Measurements from ENCODE around the gene PSMC4. TPM values are rescaled to one million over a fixed set of nuclear protein-coding genes. Genes with fewer than 3 reads are reported as not detected.

Gene PSMC4
- total RNA-seq, 1 donor: 99.5 TPM

- H2AFZ ChIP-seq (ENCODE audit: low read length): no peak overlapping the region
- no peak for TF ChIP-seq CTCF (IDR thresholded peaks at IDR 0.05; ENCODE audit: extremely low read depth, low read depth, low read length)
- no peak overlapping the region for H3K27ac ChIP-seq (ENCODE audit: low read depth, low read length)
- H3K4me1 ChIP-seq (ENCODE audit: insufficient read depth, low read length): no peaks in the 10 kb centered on the region
- no peaks in the 10 kb centered on the region for H3K79me2 ChIP-seq (ENCODE audit: insufficient read depth, low read length)
- H3K4me2 ChIP-seq (ENCODE audit: insufficient read depth, low read length): no peak overlapping the region
- peaks cover 25% of the 10 kb centered on the region for H3K9me3 ChIP-seq (ENCODE audit: low read depth, low read length)
- no peak for DNase-seq (ENCODE audit: insufficient read length, low spot score, missing footprints)
- H3K27me3 ChIP-seq (ENCODE audit: insufficient read depth, low read length): no peaks in the 10 kb centered on the region
- no peak overlapping the region for H3K4me3 ChIP-seq (ENCODE audit: insufficient read depth, low read length)
- no peaks in the 10 kb centered on the region for H4K20me1 ChIP-seq (ENCODE audit: insufficient read depth, low read length)
- H3K36me3 ChIP-seq (ENCODE audit: insufficient read depth, low read length): peaks cover 27% of the 10 kb centered on the region
Measured at GRCh38 chr19:40013991-40014390, 43.0 kb downstream of the PSMC4 start.

GRCh38 chr19:40023969-40024368, 53.0 kb downstream of the PSMC4 start:
- no peaks in the 10 kb centered on the region for H3K27me3 ChIP-seq (ENCODE audit: insufficient read depth, low read length)
- H3K36me3 ChIP-seq (ENCODE audit: insufficient read depth, low read length): no peaks in the 10 kb centered on the region
- TF ChIP-seq CTCF (IDR thresholded peaks at IDR 0.05; ENCODE audit: extremely low read depth, low read depth, low read length): no peak
- H3K79me2 ChIP-seq (ENCODE audit: insufficient read depth, low read length): no peaks in the 10 kb centered on the region
- no peak overlapping the region for H2AFZ ChIP-seq (ENCODE audit: low read length)
- H3K4me3 ChIP-seq (ENCODE audit: insufficient read depth, low read length): no peak overlapping the region
- no peaks in the 10 kb centered on the region for H4K20me1 ChIP-seq (ENCODE audit: insufficient read depth, low read length)
- no peak overlapping the region for H3K4me2 ChIP-seq (ENCODE audit: insufficient read depth, low read length)
- H3K9me3 ChIP-seq (ENCODE audit: low read depth, low read length): peaks cover 26% of the 10 kb centered on the region
- no peak overlapping the region for H3K27ac ChIP-seq (ENCODE audit: low read depth, low read length)
- H3K4me1 ChIP-seq (ENCODE audit: insufficient read depth, low read length): no peaks in the 10 kb centered on the region
- no peak for DNase-seq (ENCODE audit: insufficient read length, low spot score, missing footprints)

GRCh38 chr19:40025938-40026596, 55.1 kb downstream of the PSMC4 start:
- H3K27me3 ChIP-seq (ENCODE audit: insufficient read depth, low read length): no peaks in the 10 kb centered on the region
- no peak for TF ChIP-seq CTCF (IDR thresholded peaks at IDR 0.05; ENCODE audit: extremely low read depth, low read depth, low read length)
- H4K20me1 ChIP-seq (ENCODE audit: insufficient read depth, low read length): no peaks in the 10 kb centered on the region
- no peak overlapping the region for H3K27ac ChIP-seq (ENCODE audit: low read depth, low read length)
- H3K4me3 ChIP-seq (ENCODE audit: insufficient read depth, low read length): no peak overlapping the region
- H3K4me1 ChIP-seq (ENCODE audit: insufficient read depth, low read length): no peaks in the 10 kb centered on the region
- no peaks in the 10 kb centered on the region for H3K36me3 ChIP-seq (ENCODE audit: insufficient read depth, low read length)
- peaks cover 32% of the 10 kb centered on the region for H3K9me3 ChIP-seq (ENCODE audit: low read depth, low read length)
- H2AFZ ChIP-seq (ENCODE audit: low read length): no peak overlapping the region
- H3K79me2 ChIP-seq (ENCODE audit: insufficient read depth, low read length): no peaks in the 10 kb centered on the region
- no peak for DNase-seq (ENCODE audit: insufficient read length, low spot score, missing footprints)
- no peak overlapping the region for H3K4me2 ChIP-seq (ENCODE audit: insufficient read depth, low read length)

- no peak for TF ChIP-seq CTCF (IDR thresholded peaks at IDR 0.05; ENCODE audit: extremely low read depth, low read depth, low read length)
Measured at GRCh38 chr19:40026597-40026970, 55.6 kb downstream of the PSMC4 start.

More at GRCh38 chr19:40026597-40026970, 55.6 kb downstream of the PSMC4 start:
- H3K27me3 ChIP-seq (ENCODE audit: insufficient read depth, low read length): no peaks in the 10 kb centered on the region
- no peaks in the 10 kb centered on the region for H3K36me3 ChIP-seq (ENCODE audit: insufficient read depth, low read length)
- H4K20me1 ChIP-seq (ENCODE audit: insufficient read depth, low read length): no peaks in the 10 kb centered on the region
- H3K4me1 ChIP-seq (ENCODE audit: insufficient read depth, low read length): no peaks in the 10 kb centered on the region
- no peak overlapping the region for H3K4me3 ChIP-seq (ENCODE audit: insufficient read depth, low read length)
- no peak overlapping the region for H3K4me2 ChIP-seq (ENCODE audit: insufficient read depth, low read length)
- no peak overlapping the region for H3K27ac ChIP-seq (ENCODE audit: low read depth, low read length)
- H3K79me2 ChIP-seq (ENCODE audit: insufficient read depth, low read length): no peaks in the 10 kb centered on the region
- no peak overlapping the region for H2AFZ ChIP-seq (ENCODE audit: low read length)
- no peak for DNase-seq (ENCODE audit: insufficient read length, low spot score, missing footprints)
- peaks cover 34% of the 10 kb centered on the region for H3K9me3 ChIP-seq (ENCODE audit: low read depth, low read length)

Other genes with a start within 250 kb of the PSMC4 start
- gene CLC, start 233.1 kb upstream of the PSMC4 start, total RNA-seq: not detected in 2 replicates
- gene LEUTX, start 192.3 kb upstream of the PSMC4 start, total RNA-seq: not detected in 2 replicates
- 17.1 and 19.5 TPM in 2 replicates for gene DYRK1B, start 137.0 kb upstream of the PSMC4 start, total RNA-seq
- 69.0 and 87.2 TPM in 2 replicates for gene FBL, start 124.8 kb upstream of the PSMC4 start, total RNA-seq
- under 0.01 TPM in 2 replicates for gene FCGBP, start 36.5 kb upstream of the PSMC4 start, total RNA-seq
- 8.7 and 8.8 TPM in 2 replicates for gene ZNF546, start 25.9 kb downstream of the PSMC4 start, total RNA-seq
- 14.5 and 17.1 TPM in 2 replicates for gene ZNF780B, start 85.1 kb downstream of the PSMC4 start, total RNA-seq
- gene ZNF780A, start 119.8 kb downstream of the PSMC4 start, total RNA-seq: 15.9 and 17.7 TPM in 2 replicates
- 8.3 and 9.8 TPM in 2 replicates for gene MAP3K10, start 220.3 kb downstream of the PSMC4 start, total RNA-seq
- not detected in 2 replicates for gene TTC9B, start 247.2 kb downstream of the PSMC4 start, total RNA-seq